HTERT RPE-1 (cell line): ENCODE results near the gene RPL38.
"Not testable (repeated sequence)": the region's sequence is repeated elsewhere in the genome, so short reads cannot be mapped to it uniquely, and the experiment has no call there.

Source experiments
- in situ Hi-C: fragments of 300-500 bp; cut with MboI; formaldehyde crosslinking; loops from 4 replicates; pipeline ENCODE4 v1.14.3; 2020; ENCODE audit warnings: low sequenced_read_pairs

The RPL38 gene

DNA sequence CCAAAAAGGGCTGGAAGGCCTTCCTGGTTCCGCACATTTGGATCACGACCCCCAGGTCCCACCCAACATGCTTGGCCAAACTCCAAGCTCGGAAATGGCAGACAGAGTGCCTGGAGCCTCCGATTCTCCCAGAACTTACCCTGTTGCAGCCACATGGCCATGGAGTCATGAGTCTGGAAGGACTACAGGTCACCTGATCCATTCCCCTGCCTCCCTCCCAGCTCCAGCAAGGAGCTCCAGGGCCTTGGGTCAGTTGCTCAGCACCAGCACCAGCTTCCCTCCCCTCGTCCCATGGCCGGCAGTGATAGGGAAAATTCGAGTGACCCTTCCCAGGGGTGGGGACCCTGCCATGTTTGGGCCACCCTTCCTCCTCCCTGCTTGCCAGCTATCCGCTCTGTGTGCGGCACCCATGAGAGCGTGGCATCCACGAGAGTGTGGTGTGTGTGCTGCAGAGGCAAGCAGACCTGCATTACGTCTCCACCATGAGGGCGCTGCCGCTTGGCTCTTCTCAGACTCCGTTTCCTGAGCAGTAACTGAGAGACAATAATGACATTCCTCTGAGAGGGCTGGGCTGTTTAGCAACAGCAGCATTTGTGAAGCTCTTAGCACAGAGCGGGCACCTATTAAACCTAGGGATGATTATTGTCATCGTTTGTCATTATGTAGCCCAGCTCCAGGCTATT, 21.3 kb upstream of the RPL38 start:
- in situ Hi-C loops, result no loop called here

DNA sequence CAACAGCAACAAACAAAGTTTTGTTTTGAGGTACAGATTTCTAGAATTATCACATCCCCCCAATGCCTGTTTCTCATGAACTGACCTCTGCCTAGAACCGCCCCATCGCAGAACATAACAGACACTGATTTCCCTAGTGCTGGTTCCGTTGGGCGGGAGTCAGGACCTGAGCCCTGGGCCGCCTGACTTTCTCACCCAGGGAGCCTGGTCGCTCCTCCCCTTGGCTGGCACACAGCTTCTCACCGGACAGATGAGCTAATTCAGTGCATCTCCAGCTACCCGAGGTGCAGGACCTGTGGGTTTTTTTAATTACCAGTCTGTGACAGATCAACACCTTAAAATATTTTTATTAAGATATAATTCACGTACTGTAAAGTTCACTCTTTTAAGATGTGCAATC, 20.1 kb upstream of the RPL38 start:
- in situ Hi-C loops, result no loop called here

DNA sequence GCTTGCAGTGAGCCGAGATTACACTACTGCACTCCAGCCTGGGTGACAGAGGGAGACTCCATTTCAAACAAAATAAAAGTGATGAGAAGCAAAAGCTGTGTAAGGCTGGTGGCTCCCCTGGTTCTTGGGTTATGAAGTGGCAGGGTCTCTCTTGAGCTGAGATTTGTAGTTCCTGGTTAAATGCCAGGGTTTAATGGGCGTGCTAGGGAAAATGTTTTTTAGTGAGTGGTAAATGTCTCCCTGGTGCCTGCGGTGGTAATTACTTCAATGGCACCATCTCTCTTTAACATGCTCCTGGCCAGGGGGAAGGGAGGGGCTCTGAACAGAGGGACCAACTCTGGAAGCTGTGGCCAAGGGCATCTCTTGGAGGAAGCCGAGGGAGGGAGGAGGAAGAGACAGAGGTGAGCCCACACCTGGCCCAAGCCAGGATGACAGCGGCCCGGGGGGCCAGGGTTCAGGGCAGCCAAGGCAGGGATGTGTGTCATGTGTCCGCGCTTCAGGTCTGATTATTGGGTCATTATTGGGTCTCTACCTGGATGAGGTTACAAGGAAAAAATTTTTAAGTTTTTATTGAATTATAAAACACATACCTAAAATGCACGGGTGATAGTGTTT, 17.8 kb upstream of the RPL38 start:
- in situ Hi-C loops, result no loop called here

- in situ Hi-C loops, result no loop called here
Measured at GRCh38 chr17:74186498-74186897, 17.0 kb upstream of the RPL38 start.

- in situ Hi-C loops, result no loop called here
Measured at GRCh38 chr17:74187761-74188160, 15.7 kb upstream of the RPL38 start.

DNA sequence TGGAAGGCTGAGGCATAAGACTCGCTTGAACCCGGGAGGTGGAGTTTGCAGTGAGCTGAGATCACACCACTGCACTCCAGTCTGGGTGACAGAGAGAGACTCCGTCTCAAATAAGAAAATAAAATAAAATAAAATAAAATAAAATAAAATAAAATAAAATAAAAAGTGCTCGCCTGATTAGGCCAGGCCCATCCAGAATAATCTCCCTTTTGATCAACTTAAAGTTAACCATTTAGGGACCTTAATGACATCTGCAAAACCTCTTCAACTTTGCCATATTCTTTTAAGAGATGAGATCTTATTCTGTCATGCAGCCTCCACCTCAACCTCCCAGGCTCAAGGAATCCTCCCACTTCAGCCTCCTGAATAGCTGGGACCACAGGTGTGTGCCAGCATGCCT, 14.8 kb upstream of the RPL38 start:
- in situ Hi-C loops, result not testable (repeated sequence)

GRCh38 chr17:74190154-74190553, 13.3 kb upstream of the RPL38 start:
- in situ Hi-C loops, result no loop called here

- in situ Hi-C loops, result no loop called here
Measured at GRCh38 chr17:74190807-74191406, 12.6 kb upstream of the RPL38 start.

DNA sequence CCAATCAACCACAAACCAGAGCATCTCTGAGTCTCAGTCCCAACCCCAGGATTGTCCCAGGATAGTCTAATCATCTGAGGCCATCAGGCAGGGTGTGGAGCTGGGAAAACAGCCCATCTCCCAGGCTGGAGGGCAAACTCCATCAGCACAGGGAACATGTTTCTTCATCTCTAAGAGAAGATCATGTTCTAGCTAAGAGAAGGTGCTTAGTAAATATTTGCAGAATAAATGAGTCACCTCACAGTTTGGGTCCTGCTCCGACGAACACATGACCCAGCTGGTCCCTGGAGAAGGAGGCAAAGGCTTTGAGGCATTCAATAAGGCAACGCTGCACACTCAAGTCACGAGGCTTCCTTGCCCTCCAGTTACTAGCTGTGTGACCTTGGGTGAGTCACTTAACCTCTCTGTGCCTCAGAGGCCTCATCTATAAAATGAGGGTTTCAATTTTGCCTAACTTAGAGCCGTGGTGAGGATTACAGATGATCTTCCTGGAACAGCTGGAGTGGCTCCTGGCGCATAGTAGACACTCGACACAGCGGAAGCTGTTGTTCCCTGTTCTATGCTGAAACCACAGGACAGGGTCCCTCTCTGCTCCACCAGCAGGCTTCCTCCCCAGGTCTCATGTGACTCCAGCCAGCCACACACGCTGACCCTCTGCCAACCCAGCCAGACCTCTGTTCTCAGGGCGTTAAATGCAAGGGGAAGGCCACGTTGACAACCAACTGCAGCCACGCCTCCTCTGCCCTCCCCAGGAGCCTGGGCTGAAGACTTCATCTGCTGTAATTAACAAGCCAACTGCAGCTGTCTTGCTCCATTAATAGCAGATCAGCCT, 10.3 kb upstream of the RPL38 start:
- in situ Hi-C loops, result no loop called here

DNA sequence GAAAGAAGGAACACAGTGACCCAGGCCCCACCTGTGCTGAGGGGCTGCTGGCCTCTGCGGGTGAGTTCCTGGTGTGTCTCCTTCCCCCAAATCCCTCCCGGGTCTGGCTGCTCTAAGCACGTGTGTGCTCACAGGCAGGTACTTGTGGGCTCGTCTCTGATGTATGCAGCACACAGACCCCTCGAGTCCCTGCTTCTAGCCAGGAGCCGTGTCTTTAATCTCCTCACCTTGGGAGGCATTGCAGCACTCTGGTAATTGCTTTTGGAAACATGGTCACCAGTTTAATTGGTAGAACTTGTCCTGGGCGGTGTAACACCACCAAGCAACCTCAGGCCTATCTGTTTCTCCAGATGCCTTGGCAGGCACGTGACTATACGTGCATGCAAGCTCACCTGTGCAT, 8.8 kb upstream of the RPL38 start:
- in situ Hi-C loops, result no loop called here

- in situ Hi-C loops, result no loop called here
Measured at GRCh38 chr17:74196541-74197317, 6.7 kb upstream of the RPL38 start.

- in situ Hi-C loops, result no loop called here
Measured at GRCh38 chr17:74197801-74198200, 5.7 kb upstream of the RPL38 start.

GRCh38 chr17:74198694-74199093, 4.8 kb upstream of the RPL38 start:
- in situ Hi-C loops, result no loop called here

DNA sequence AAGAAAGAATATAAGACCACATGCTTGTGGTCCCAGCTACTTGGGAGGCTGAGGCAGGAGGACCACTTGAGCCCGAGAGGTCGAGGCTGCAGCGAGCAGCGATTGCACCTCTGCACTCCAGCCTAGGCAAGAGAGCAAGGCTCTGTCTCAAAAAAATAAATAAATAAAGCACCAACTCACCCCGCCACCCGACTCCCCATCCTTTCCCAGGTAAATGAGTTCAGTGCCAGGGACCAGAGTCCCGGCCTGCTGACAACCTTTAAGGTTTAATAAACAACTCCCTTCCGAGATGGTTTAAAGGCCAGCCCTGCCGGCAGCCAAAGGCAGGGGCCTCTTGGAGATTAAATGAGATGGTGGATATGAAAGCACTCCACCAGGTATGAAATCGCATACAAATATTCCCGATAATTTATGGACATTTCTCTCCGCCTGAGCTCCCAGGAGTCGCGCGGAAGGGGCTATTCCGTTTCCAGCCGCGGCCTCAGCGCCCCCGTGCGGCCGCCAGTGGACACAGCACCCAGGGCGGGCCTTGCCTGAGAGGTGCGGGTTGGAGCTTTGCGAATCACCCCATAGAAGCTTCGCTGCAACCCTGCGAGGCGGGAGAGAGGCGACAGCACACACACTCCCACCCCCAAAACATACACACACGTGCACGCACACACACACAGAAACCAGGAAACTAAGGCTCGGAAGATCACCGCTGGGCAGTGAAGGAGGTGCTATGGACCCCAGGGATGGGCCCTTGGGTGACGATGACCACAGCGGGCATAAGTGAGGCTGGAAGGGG, 4.0 kb upstream of the RPL38 start:
- in situ Hi-C loops, result no loop called here

DNA sequence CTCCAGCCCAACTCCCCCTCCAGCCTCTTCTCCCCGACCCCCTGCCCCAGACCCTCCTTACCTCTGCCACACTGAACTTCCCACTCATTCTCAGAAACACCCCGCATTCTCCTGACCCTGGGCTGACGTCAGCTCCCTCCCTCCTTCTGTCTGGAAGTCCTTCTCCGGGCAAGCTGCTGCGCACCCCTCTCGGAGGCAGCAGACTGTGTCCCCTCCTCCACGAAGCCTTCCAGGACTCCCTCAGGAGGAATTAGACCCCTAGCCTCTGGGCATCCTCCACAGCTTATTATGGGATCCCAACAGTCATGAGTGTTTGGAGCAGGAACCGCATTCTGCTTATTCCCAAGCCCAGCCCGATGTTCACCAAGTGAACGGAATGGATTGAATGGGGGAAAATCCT, 3.4 kb upstream of the RPL38 start:
- in situ Hi-C loops, result no loop called here

- in situ Hi-C loops, result no loop called here
Measured at GRCh38 chr17:74201250-74201649, 2.2 kb upstream of the RPL38 start.

DNA sequence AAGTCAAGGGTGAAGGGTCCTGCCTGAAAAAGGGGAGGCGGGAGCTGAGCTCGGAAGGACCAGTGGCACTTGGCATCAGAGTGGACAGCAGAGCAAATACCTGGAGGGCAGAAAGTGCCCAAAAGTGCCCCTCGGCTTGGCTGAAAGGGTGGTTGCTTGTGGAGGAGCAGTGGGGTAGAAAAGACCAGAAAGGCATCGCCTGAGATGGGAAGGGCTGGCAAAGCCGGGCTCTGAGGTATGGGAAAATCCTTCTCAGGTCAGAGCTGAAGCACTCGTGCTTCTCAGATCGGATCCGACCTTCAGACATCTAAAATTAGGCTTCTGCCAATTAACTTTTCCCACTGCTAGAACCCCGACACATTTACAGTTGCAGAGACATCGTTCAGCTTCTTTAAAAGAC, 1.5 kb upstream of the RPL38 start:
- in situ Hi-C loops, result no loop called here

GRCh38 chr17:74202938-74203337, 540 bp upstream of the RPL38 start:
- in situ Hi-C loops, result no loop called here

DNA sequence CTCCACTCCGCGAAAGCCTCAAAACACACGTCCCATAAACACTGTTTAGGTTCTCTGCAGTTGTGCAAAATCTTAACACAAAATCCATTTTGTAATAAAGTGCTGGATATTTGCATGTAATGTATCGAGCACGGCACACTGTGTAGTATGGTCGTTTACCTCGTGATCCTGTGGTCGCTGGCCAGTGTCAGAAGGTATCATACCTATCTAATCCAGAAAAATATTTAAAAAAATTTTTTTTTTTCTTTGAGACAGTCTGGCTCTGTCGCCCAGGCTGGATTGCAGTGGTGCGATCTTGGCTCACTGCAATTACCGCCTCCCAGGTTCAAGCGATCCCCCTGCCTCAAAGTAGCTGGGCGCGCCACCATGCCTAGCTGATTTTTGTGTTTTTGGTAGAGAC, 996 bp downstream of the RPL38 start:
- in situ Hi-C loops, result no loop called here

DNA sequence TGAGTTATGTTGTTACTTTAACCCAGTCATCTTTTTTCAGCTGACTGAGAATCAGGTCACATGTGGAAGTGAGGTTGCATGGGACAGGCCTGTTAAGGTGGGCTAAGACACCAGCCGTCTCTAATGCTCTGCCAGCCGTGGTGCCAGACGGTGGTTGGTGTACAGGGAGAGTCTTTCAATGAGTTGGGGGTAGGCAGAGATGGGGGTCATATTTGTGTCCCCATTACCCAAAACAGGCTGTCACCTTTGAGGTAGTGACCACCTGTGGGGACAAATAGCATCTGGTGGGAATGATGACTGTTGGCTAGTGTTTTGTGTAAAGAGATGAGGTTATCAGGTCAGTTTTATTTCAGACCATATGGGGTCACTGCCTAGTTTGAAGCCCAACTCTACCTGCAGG, 1.8 kb downstream of the RPL38 start:
- in situ Hi-C loops, result no loop called here
